HG02938 (cell line): ENCODE results near the gene CDK15.
A peak's percentile ranks its signal among the peaks of the same experiment; 100 is the strongest.
"Not testable (repeated sequence)": the region's sequence is repeated elsewhere in the genome, so short reads cannot be mapped to it uniquely, and the experiment has no call there.

Experiments
- ATAC-seq: cut with Tn5 transposase; IDR thresholded peaks from one replicate; pipeline ENCODE4 v1.9.1; 2021; ENCODE audit warnings: mild to moderate bottlenecking, moderate library complexity; ENCODE audit not compliant: unreplicated experiment

The CDK15 gene

GRCh38 chr2:201806442-201807170, at the start of gene CDK15:
TSS of gene CDK15 (plus strand) at chr2:201806537. CDS start at chr2:201806665, 128 bp downstream.
- no peak for ATAC-seq

- no peak for ATAC-seq
These were observed 48.1 kb upstream of the CDK15 start for GRCh38 chr2:201758234-201758633.

GRCh38 chr2:201758873-201759272, 47.5 kb upstream of the CDK15 start:
- no peak for ATAC-seq

- ATAC-seq = no peak
These were observed 46.8 kb upstream of the CDK15 start for GRCh38 chr2:201759567-201759966.

- ATAC-seq = no peak
These were observed 45.2 kb upstream of the CDK15 start for GRCh38 chr2:201761101-201761500.

- not testable (repeated sequence) for ATAC-seq
These were observed 41.9 kb upstream of the CDK15 start for GRCh38 chr2:201764469-201764868.

- ATAC-seq = no peak
These were observed 40.5 kb upstream of the CDK15 start for GRCh38 chr2:201765799-201766198.

GRCh38 chr2:201768918-201769317, 37.4 kb upstream of the CDK15 start:
- ATAC-seq = no peak

- no peak for ATAC-seq
These were observed 36.5 kb upstream of the CDK15 start for GRCh38 chr2:201769666-201770373.

- ATAC-seq = no peak
These were observed 32.3 kb upstream of the CDK15 start for GRCh38 chr2:201773990-201774389.

- ATAC-seq = no peak
These were observed 31.8 kb upstream of the CDK15 start for GRCh38 chr2:201774546-201774945.

GRCh38 chr2:201775326-201775725, 31.0 kb upstream of the CDK15 start:
- no peak for ATAC-seq

- ATAC-seq = no peak
These were observed 29.3 kb upstream of the CDK15 start for GRCh38 chr2:201777043-201777442.

- no peak for ATAC-seq
These were observed 28.5 kb upstream of the CDK15 start for GRCh38 chr2:201777869-201778268.

- ATAC-seq = no peak
These were observed 26.2 kb upstream of the CDK15 start for GRCh38 chr2:201779901-201780673.

- peak; percentile 93 for ATAC-seq
These were observed 25.5 kb upstream of the CDK15 start, which contains the start of gene ALS2 for GRCh38 chr2:201780674-201781493. TSS of gene ALS2 (minus strand) at chr2:201780933. CDS start at chr2:201768885, 12,048 bp downstream.

GRCh38 chr2:201781557-201782051, 24.7 kb upstream of the CDK15 start:
- ATAC-seq = no peak

- no peak for ATAC-seq
These were observed 21.8 kb upstream of the CDK15 start for GRCh38 chr2:201784563-201784962.

GRCh38 chr2:201785135-201785534, 21.2 kb upstream of the CDK15 start:
- no peak for ATAC-seq

GRCh38 chr2:201786471-201786870, 19.9 kb upstream of the CDK15 start:
- ATAC-seq = no peak
